IPS-15b (cell line): ENCODE data around the gene PHF21A.

Experiments used
- H3K27me3 ChIP-seq: one replicate; pipeline ENCODE4 v1.6.1; 2013; ENCODE audit warnings: low read length; ENCODE audit not compliant: control insufficient read depth, insufficient read depth
- H3K36me3 ChIP-seq: one replicate; pipeline ENCODE4 v1.6.1; 2013; ENCODE audit warnings: low read length; ENCODE audit not compliant: control insufficient read depth, insufficient read depth
- H3K4me1 ChIP-seq: one replicate; pipeline ENCODE4 v1.6.1; 2013; ENCODE audit warnings: mild to moderate bottlenecking, low read length; ENCODE audit not compliant: control insufficient read depth, insufficient read depth
- H3K4me3 ChIP-seq: one replicate; pipeline ENCODE4 v1.5.1; 2013; ENCODE audit warnings: low read depth, low read length
- H3K9ac ChIP-seq: one replicate; pipeline ENCODE4 v1.6.1; 2013; ENCODE audit warnings: low read depth, mild to moderate bottlenecking, low read length
- H3K9me3 ChIP-seq: one replicate; pipeline ENCODE4 v1.6.1; 2013; ENCODE audit warnings: mild to moderate bottlenecking, low read length; ENCODE audit not compliant: control insufficient read depth, insufficient read depth

PHF21A gene

GRCh38 chr11:46050003-46050461 lies 71.2 kb downstream of the PHF21A start:
- Histone ChIP-seq H3K9ac (no peak overlapping the region), H3K4me1 (peaks cover 42% of the 10 kb centered on the region), H3K36me3 (no peaks in the 10 kb centered on the region), H3K4me3 (no peak overlapping the region), H3K9me3 (no peaks in the 10 kb centered on the region), H3K27me3 (no peaks in the 10 kb centered on the region)

GRCh38 chr11:46049325-46049897 lies 71.8 kb downstream of the PHF21A start:
- Histone ChIP-seq H3K4me3 (no peak overlapping the region), H3K27me3 (no peaks in the 10 kb centered on the region), H3K4me1 (peaks cover 35% of the 10 kb centered on the region), H3K9ac (no peak overlapping the region), H3K9me3 (no peaks in the 10 kb centered on the region), H3K36me3 (no peaks in the 10 kb centered on the region)

GRCh38 chr11:46048198-46048597 lies 73.1 kb downstream of the PHF21A start:
- no peaks in the 10 kb centered on the region for H3K9me3 ChIP-seq
- no peaks in the 10 kb centered on the region for H3K36me3 ChIP-seq
- H3K27me3 ChIP-seq = no peaks in the 10 kb centered on the region
- H3K4me3 ChIP-seq = no peak overlapping the region
- H3K4me1 ChIP-seq = peaks cover 35% of the 10 kb centered on the region
- no peak overlapping the region for H3K9ac ChIP-seq

- H3K9me3 ChIP-seq = no peaks in the 10 kb centered on the region
- H3K4me3 ChIP-seq = no peak overlapping the region
- H3K9ac ChIP-seq = no peak overlapping the region
- no peaks in the 10 kb centered on the region for H3K36me3 ChIP-seq
- H3K4me1 ChIP-seq = peaks cover 35% of the 10 kb centered on the region
- H3K27me3 ChIP-seq = no peaks in the 10 kb centered on the region
Observed at GRCh38 chr11:46047520-46047919, 73.7 kb downstream of the PHF21A start.

- no peaks in the 10 kb centered on the region for H3K36me3 ChIP-seq
- H3K4me1 ChIP-seq = peaks cover 24% of the 10 kb centered on the region
- H3K9me3 ChIP-seq = no peaks in the 10 kb centered on the region
- no peak overlapping the region for H3K9ac ChIP-seq
- H3K4me3 ChIP-seq = no peak overlapping the region
- H3K27me3 ChIP-seq = no peaks in the 10 kb centered on the region
Observed at GRCh38 chr11:46045811-46046210, 75.4 kb downstream of the PHF21A start.

GRCh38 chr11:46044601-46045000 lies 76.7 kb downstream of the PHF21A start:
- H3K4me1 ChIP-seq = peaks cover 14% of the 10 kb centered on the region
- no peaks in the 10 kb centered on the region for H3K36me3 ChIP-seq
- H3K4me3 ChIP-seq = no peak overlapping the region
- H3K9ac ChIP-seq = no peak overlapping the region
- no peaks in the 10 kb centered on the region for H3K27me3 ChIP-seq
- H3K9me3 ChIP-seq = no peaks in the 10 kb centered on the region

GRCh38 chr11:46039990-46040389 lies 81.3 kb downstream of the PHF21A start:
- H3K4me1 ChIP-seq = no peaks in the 10 kb centered on the region
- H3K4me3 ChIP-seq = no peak overlapping the region
- H3K36me3 ChIP-seq = no peaks in the 10 kb centered on the region
- H3K27me3 ChIP-seq = no peaks in the 10 kb centered on the region
- no peaks in the 10 kb centered on the region for H3K9me3 ChIP-seq
- H3K9ac ChIP-seq = no peak overlapping the region

- Histone ChIP-seq H3K27me3 (no peaks in the 10 kb centered on the region), H3K4me1 (no peaks in the 10 kb centered on the region), H3K36me3 (no peaks in the 10 kb centered on the region), H3K9ac (no peak overlapping the region), H3K9me3 (no peaks in the 10 kb centered on the region), H3K4me3 (no peak overlapping the region)
Observed at GRCh38 chr11:46038529-46038928, 82.7 kb downstream of the PHF21A start.

GRCh38 chr11:46036969-46037368 lies 84.3 kb downstream of the PHF21A start:
- Histone ChIP-seq H3K9ac (no peak overlapping the region), H3K4me3 (no peak overlapping the region), H3K27me3 (no peaks in the 10 kb centered on the region), H3K9me3 (no peaks in the 10 kb centered on the region), H3K36me3 (no peaks in the 10 kb centered on the region), H3K4me1 (no peaks in the 10 kb centered on the region)

GRCh38 chr11:46036009-46036408 lies 85.2 kb downstream of the PHF21A start:
- Histone ChIP-seq H3K27me3 (no peaks in the 10 kb centered on the region), H3K9me3 (no peaks in the 10 kb centered on the region), H3K36me3 (no peaks in the 10 kb centered on the region), H3K4me1 (no peaks in the 10 kb centered on the region), H3K4me3 (no peak overlapping the region), H3K9ac (no peak overlapping the region)

GRCh38 chr11:46034041-46034440 lies 87.2 kb downstream of the PHF21A start:
- Histone ChIP-seq H3K4me1 (no peaks in the 10 kb centered on the region), H3K9ac (no peak overlapping the region), H3K4me3 (no peak overlapping the region), H3K27me3 (no peaks in the 10 kb centered on the region), H3K36me3 (no peaks in the 10 kb centered on the region), H3K9me3 (no peaks in the 10 kb centered on the region)

- H3K36me3 ChIP-seq = no peaks in the 10 kb centered on the region
- H3K9ac ChIP-seq = no peak overlapping the region
- no peaks in the 10 kb centered on the region for H3K9me3 ChIP-seq
- no peaks in the 10 kb centered on the region for H3K27me3 ChIP-seq
- H3K4me3 ChIP-seq = no peak overlapping the region
- H3K4me1 ChIP-seq = no peaks in the 10 kb centered on the region
Observed at GRCh38 chr11:46026606-46027293, 94.5 kb downstream of the PHF21A start.
